SK-N-SH (cell line): ENCODE data around the gene GOLM1.

ENCODE experiments used
- CTCF ChIP-seq: fragments of 200-600 bp; sonication (generic); IDR thresholded peaks from 2 replicates; pipeline ENCODE4 v1.6.1; 2017; ENCODE audit warnings: antibody characterized with exemption, mild to moderate bottlenecking, moderate library complexity
- GABPA ChIP-seq: IDR thresholded peaks from 2 replicates; pipeline ENCODE4 v1.4.0; 2012; ENCODE audit warnings: low read depth, mild to moderate bottlenecking
- USF2 ChIP-seq: fragments of 150-350 bp; IDR thresholded peaks from 2 replicates; pipeline ENCODE4 v1.6.1; 2017; ENCODE audit warnings: antibody characterized with exemption, low read length, low read depth, borderline replicate concordance

GRCh38 chr9:86073839-86074238, 25.5 kb downstream of the GOLM1 start:
- TF ChIP-seq CTCF (no peak), USF2 (no peak), GABPA (no peak)
